LNCaP clone FGC (cell line): ENCODE results near the gene WDR64.

Source experiments
- DNase-seq: peaks from one replicate; pipeline ENCODE4 v3.0.0-alpha.2; 2011; ENCODE audit warnings: low read depth
- H3K4me3 ChIP-seq: 2 replicates; pipeline ENCODE4 v1.5.1; 2011; ENCODE audit warnings: mild to moderate bottlenecking, low read depth, low read length, control low read depth
- TF ChIP-seq, protein P1 (sequence below): IDR thresholded peaks from 2 replicates; pipeline ENCODE4 v1.5.1; 2012; ENCODE audit warnings: mild to moderate bottlenecking; ENCODE audit not compliant: control insufficient read depth, insufficient read depth; ENCODE audit errors: extremely low read depth

Gene WDR64

GRCh38 chr1:241767737-241768136 is 115.7 kb downstream of the WDR64 start:
- no peak for DNase-seq
- no peak overlapping the region for H3K4me3 ChIP-seq
- TF ChIP-seq, protein P1, sequence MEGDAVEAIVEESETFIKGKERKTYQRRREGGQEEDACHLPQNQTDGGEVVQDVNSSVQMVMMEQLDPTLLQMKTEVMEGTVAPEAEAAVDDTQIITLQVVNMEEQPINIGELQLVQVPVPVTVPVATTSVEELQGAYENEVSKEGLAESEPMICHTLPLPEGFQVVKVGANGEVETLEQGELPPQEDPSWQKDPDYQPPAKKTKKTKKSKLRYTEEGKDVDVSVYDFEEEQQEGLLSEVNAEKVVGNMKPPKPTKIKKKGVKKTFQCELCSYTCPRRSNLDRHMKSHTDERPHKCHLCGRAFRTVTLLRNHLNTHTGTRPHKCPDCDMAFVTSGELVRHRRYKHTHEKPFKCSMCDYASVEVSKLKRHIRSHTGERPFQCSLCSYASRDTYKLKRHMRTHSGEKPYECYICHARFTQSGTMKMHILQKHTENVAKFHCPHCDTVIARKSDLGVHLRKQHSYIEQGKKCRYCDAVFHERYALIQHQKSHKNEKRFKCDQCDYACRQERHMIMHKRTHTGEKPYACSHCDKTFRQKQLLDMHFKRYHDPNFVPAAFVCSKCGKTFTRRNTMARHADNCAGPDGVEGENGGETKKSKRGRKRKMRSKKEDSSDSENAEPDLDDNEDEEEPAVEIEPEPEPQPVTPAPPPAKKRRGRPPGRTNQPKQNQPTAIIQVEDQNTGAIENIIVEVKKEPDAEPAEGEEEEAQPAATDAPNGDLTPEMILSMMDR = no peak

DNA sequence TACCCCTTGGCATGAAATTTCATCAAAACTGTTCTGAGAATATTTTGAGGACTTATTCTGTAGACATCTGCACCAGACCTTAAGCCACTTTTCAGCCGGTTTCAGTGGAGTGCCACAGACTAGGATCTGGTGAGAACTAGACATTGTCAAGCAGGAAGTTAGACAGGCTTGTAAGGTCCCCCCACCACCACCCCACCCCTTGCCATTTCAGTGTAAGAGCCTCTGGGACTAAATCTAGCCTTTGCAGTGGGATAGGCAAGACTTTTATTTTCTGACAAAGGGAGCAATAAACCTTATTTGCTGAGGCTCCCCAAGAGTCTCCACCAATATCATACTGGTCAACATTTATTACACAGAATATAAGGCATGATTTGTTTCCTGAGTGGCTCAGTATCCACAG is 118.0 kb downstream of the WDR64 start:
- no peak for DNase-seq
- no peak overlapping the region for H3K4me3 ChIP-seq
- TF ChIP-seq, protein P1 = no peak

DNA sequence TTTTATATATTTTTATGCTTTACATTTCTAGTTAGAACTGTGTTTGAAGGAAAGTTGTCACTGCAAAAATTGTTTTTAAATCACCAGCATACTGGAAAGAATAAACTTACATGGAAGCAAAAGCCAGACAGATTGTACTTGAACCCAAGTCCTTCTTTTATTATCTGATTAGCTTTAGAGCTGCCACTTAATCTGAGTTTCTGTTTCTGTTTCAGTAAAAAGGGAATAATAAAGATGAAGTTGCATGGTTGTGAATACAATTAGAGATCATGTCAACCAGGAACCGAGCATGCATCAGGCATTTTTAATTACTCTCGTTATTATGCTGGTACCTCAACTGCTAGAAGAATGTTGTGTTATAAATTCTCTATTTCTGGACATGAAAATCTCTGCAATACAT is 119.0 kb downstream of the WDR64 start:
- DNase-seq = no peak
- TF ChIP-seq, protein P1 = no peak
- H3K4me3 ChIP-seq = no peak overlapping the region

- TF ChIP-seq, protein P1 = no peak
- no peak for DNase-seq
- no peak overlapping the region for H3K4me3 ChIP-seq
Observed at GRCh38 chr1:241772932-241773500, 120.9 kb downstream of the WDR64 start.

GRCh38 chr1:241773991-241774390 is 121.9 kb downstream of the WDR64 start:
- no peak overlapping the region for H3K4me3 ChIP-seq
- TF ChIP-seq, protein P1 = no peak
- no peak for DNase-seq

- TF ChIP-seq, protein P1 = no peak
- DNase-seq = no peak
- H3K4me3 ChIP-seq = no peak overlapping the region
Observed at GRCh38 chr1:241775021-241775420, 122.9 kb downstream of the WDR64 start.

- TF ChIP-seq, protein P1 = no peak
- no peak for DNase-seq
- H3K4me3 ChIP-seq = no peak overlapping the region
Observed at GRCh38 chr1:241776911-241777310, 124.8 kb downstream of the WDR64 start.
